GM12892 (cell line): ENCODE measurements around the gene LDLRAD4.

Source experiments
- POLR2A ChIP-seq: IDR thresholded peaks from 2 replicates; pipeline ENCODE4 v1.6.1; 2011; ENCODE audit warnings: low read depth, low read length, control low read depth
- POLR2AphosphoS5 ChIP-seq: IDR thresholded peaks from 2 replicates; pipeline ENCODE4 v1.6.1; 2011; ENCODE audit warnings: low read depth, low read length, control low read depth
- TAF1 ChIP-seq: IDR thresholded peaks from 2 replicates; pipeline ENCODE4 v1.6.1; 2011; ENCODE audit warnings: low read depth, mild to moderate bottlenecking, control low read depth, low read length, borderline replicate concordance

DNA sequence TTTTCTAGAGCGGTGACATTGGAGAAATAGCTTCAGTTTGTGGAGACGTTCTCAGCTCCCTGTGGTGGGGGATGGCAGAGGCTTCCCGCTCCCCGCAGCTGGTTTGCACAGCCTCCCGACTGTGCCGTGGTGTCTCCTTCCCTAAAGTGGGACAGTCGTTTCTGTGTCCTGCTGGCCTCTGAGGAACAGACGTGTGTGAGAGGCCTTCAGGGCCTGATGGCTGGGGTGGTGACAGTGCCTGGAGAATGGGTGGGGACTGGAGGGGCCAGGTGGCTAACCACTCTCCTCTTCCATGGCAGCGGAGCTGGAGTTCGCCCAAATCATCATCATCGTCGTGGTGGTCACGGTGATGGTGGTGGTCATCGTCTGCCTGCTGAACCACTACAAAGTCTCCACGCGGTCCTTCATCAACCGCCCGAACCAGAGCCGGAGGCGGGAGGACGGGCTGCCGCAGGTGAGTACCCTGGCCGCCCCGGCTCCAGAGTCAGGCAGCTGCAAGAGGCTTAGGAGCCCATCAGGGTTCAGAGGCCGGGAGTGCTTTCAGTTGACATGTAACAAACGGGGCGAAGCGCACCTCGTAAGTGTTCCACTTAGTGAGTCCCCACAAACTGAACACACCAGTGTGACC, 402.4 kb downstream of the LDLRAD4 start:
- TF ChIP-seq TAF1 = no peak
- no peak for TF ChIP-seq POLR2A
- TF ChIP-seq POLR2AphosphoS5 = no peak
